Stomach (tissue), 9 donors: ENCODE data around the gene ZFP36. TPM values are rescaled to one million over a fixed set of nuclear protein-coding genes. Genes with fewer than 3 reads are reported as not detected.

ENCODE experiments used
- DNase-seq, 2 donors: peaks; one replicate each; pipeline versions ENCODE4 v3.0.0 to v3.0.0-alpha.2; 2013 to 2019
- H3K27ac ChIP-seq, 5 donors: fragments of 200-600 bp in 4 of 5; sonication (generic) in 4 of 5; one replicate each; pipeline ENCODE4 v1.5.1; 2013 to 2019; ENCODE audit warnings: mild to moderate bottlenecking in 1 of 5, moderate library complexity in 1 of 5
- H3K27me3 ChIP-seq, 3 donors: fragments of 200-600 bp; sonication (generic); one replicate each; pipeline ENCODE4 v1.5.1; 2017 to 2019; ENCODE audit warnings: mixed run types in 1 of 3
- H3K36me3 ChIP-seq, 4 donors: fragments of 200-600 bp; sonication (generic); 1 replicate in 3 of 4; 2 replicates in 1 of 4; pipeline ENCODE4 v1.5.1; 2016 to 2019
- H3K4me1 ChIP-seq, 4 donors: fragments of 200-600 bp; sonication (generic); one replicate each; pipeline ENCODE4 v1.5.1; 2016 to 2019
- H3K4me3 ChIP-seq, 4 donors: fragments of 200-600 bp; sonication (generic) in 3 of 4; one replicate each; pipeline ENCODE4 v1.5.1; 2016 to 2019; ENCODE audit warnings: mild to moderate bottlenecking in 1 of 4
- H3K9me3 ChIP-seq, 4 donors: fragments of 200-600 bp; sonication (generic); one replicate each; pipeline ENCODE4 v1.5.1; 2016 to 2019
- EP300 ChIP-seq: sonication (generic); formaldehyde crosslinking; IDR thresholded peaks from one replicate; pipeline ENCODE4 v1.6.1; 2017; ENCODE audit warnings: antibody characterized with exemption
- POLR2A ChIP-seq, 4 donors: fragments of 450-650 bp; IDR thresholded peaks; one replicate each; pipeline ENCODE4 v1.6.1; 2016; ENCODE audit warnings: antibody characterized with exemption in 4 of 4, control low read depth in 2 of 4, mild to moderate bottlenecking in 1 of 4, moderate library complexity in 1 of 4
- POLR2AphosphoS5 ChIP-seq, 3 donors: sonication (generic); formaldehyde crosslinking; IDR thresholded peaks; one replicate each; pipeline ENCODE4 v1.6.1; 2016; ENCODE audit warnings: antibody characterized with exemption in 3 of 3
- WGBS, 5 donors: extraction: QIAGEN DNeasy Blood & Tissue Kit in 3 of 5; methylation state at CpG; one replicate each; pipeline versions ENCODE4 v1.1.5 to v1.1.7; 2013 to 2018; 5-methylcytosine and 5-hydroxymethylcytosine counted together
- intact Hi-C: fragments of 100-400 bp; cut with DNase I; formaldehyde crosslinking; loops from one replicate; pipeline ENCODE4 v1.15.1; 2023; ENCODE audit warnings: low total_unique reads
- polyA plus RNA-seq, 3 donors: library from polyadenylated mRNA; stranded (reverse); fragments of 200-250 nt; gene quantifications; one replicate each; pipeline ENCODE4 v1.2.3, GENCODE V29; 2013
- total RNA-seq, 5 donors: library from RNA; depleted of rRNA; stranded (reverse); fragments of >200 nt; gene quantifications; one replicate each; pipeline versions ENCODE4 v1.1.0 to v1.2.3, GENCODE V29; 2014 to 2016
- TF ChIP-seq, protein P1 (sequence below), 7 experiments: fragments of 450-650 bp in 4 of 7; fragments of 200-600 bp in 3 of 7; sonication (generic) in 3 of 7; IDR thresholded peaks; one replicate each; pipeline ENCODE4 v1.5.1; 2016 to 2019; ENCODE audit warnings: antibody characterized with exemption in 7 of 7, control low read depth in 2 of 7, mild to moderate bottlenecking in 1 of 7
- donor health status: healthy with polysubstance abuse.
- donor health status: Bipolar disorder and iron deficiency.
- donor health status: healthy.

Gene ZFP36
- total and polyA plus RNA-seq, 8 donors = 26.1 to 1,667 (median 175) TPM

DNA sequence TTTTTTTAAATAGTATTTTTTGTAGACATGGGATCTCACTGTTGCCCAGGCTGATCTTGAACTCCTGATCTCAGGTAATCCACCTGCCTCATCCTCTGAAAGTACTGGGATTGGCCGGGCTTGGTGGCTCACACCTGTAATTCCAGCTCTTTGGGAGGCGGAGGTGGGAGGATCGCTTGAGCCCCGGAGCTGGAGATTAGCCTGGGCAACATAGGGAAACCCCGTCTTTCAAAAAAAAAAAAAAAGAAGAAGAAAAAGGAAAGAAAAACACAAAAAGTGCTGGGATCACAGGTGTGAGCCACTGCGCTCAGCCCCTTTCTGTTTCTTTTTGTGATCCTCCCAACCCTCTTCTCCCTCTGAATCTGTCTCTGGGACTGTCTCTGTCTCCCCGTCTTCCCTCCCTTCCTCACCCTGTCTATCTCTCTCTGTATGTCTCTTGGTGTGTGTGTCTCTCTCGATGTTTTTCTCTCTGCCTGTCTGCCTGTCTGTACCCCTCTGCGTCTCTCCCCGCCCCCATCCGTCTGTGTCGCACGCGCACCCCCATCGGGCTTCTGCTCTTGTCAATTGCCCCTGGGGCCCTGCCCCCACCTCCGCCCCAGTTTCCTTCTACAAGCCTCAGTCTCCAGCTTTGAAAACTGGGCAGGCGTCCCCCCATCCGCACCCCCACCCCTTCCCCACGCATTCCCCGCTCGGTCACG is 540 bp upstream of the ZFP36 start:
- Histone ChIP-seq H3K36me3 (peaks cover 15 to 23% (median 20%) of the 10 kb centered on the region in 4 donors), H3K4me3 (peak overlapping the region; percentile 91 to 95 (median 93)), H3K4me1 (peaks cover 47 to 68% (median 58%) of the 10 kb centered on the region in 4 donors), H3K27me3 (no peaks in the 10 kb centered on the region), H3K9me3 (no peaks in the 10 kb centered on the region), H3K27ac (peak overlapping the region; percentile 93 to 100 (median 98))
- no peak for TF ChIP-seq POLR2AphosphoS5 (IDR thresholded peaks at IDR 0.05)
- TF ChIP-seq POLR2A (IDR thresholded peaks at IDR 0.05) = no peak
- TF ChIP-seq, protein P1, sequence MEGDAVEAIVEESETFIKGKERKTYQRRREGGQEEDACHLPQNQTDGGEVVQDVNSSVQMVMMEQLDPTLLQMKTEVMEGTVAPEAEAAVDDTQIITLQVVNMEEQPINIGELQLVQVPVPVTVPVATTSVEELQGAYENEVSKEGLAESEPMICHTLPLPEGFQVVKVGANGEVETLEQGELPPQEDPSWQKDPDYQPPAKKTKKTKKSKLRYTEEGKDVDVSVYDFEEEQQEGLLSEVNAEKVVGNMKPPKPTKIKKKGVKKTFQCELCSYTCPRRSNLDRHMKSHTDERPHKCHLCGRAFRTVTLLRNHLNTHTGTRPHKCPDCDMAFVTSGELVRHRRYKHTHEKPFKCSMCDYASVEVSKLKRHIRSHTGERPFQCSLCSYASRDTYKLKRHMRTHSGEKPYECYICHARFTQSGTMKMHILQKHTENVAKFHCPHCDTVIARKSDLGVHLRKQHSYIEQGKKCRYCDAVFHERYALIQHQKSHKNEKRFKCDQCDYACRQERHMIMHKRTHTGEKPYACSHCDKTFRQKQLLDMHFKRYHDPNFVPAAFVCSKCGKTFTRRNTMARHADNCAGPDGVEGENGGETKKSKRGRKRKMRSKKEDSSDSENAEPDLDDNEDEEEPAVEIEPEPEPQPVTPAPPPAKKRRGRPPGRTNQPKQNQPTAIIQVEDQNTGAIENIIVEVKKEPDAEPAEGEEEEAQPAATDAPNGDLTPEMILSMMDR (IDR thresholded peaks at IDR 0.05) = no peak
- TF ChIP-seq EP300 = no peak
- WGBS, 5 donors = 10 to 14% (median 11%) methylated on average over 18 to 22 of the region's 22 CpGs
- intact Hi-C loops = no loop called here
- DNase-seq = no peak

GRCh38 chr19:39407410-39407659 is 688 bp downstream of the ZFP36 start:
- Histone ChIP-seq H3K27me3 (no peaks in the 10 kb centered on the region), H3K9me3 (no peaks in the 10 kb centered on the region), H3K36me3 (peaks cover 15 to 23% (median 20%) of the 10 kb centered on the region in 4 donors), H3K27ac (peak overlapping the region; percentile 98 to 100 (median 99)), H3K4me3 (peak overlapping the region; percentile 91 to 95 (median 93)), H3K4me1 (peaks cover 39 to 64% (median 54%) of the 10 kb centered on the region in 4 donors)
- no peak for DNase-seq
- TF ChIP-seq, protein P1 (IDR thresholded peaks at IDR 0.05) = no peak
- no peak for TF ChIP-seq POLR2AphosphoS5 (IDR thresholded peaks at IDR 0.05)
- TF ChIP-seq POLR2A (IDR thresholded peaks at IDR 0.05) = no peak
- TF ChIP-seq EP300 = no peak
- intact Hi-C loops = no loop called here
- whole genome bisulfite sequencing, 5 donors = 0 to 1% (median 1%) methylated on average over 5 to 14 of the region's 14 CpGs

- peak overlapping the region; percentile 98 to 100 (median 99) for H3K27ac ChIP-seq
- peaks cover 15 to 23% (median 20%) of the 10 kb centered on the region in 4 donors for H3K36me3 ChIP-seq
- TF ChIP-seq, protein P1 (IDR thresholded peaks at IDR 0.05) = no peak
- TF ChIP-seq POLR2A (IDR thresholded peaks at IDR 0.05) (peak in 3 of 4 donors; percentile 48 to 78 (median 55)), POLR2AphosphoS5 (IDR thresholded peaks at IDR 0.05) (peak in 2 of 3 donors; percentile 92 to 94), EP300 (no peak)
- peak; percentile 76 to 87 for DNase-seq
- H3K27me3 ChIP-seq = no peaks in the 10 kb centered on the region
- H3K9me3 ChIP-seq = no peaks in the 10 kb centered on the region
- WGBS, 5 donors = 2 to 13% (median 11%) methylated on average over 25 to 40 of the region's 40 CpGs
- H3K4me1 ChIP-seq = peaks cover 38 to 66% (median 54%) of the 10 kb centered on the region in 4 donors
- intact Hi-C loops = no loop called here
- H3K4me3 ChIP-seq = peak overlapping the region; percentile 91 to 95 (median 93)
These were observed 1.2 kb downstream of the ZFP36 start for GRCh38 chr19:39407660-39408391.

DNA sequence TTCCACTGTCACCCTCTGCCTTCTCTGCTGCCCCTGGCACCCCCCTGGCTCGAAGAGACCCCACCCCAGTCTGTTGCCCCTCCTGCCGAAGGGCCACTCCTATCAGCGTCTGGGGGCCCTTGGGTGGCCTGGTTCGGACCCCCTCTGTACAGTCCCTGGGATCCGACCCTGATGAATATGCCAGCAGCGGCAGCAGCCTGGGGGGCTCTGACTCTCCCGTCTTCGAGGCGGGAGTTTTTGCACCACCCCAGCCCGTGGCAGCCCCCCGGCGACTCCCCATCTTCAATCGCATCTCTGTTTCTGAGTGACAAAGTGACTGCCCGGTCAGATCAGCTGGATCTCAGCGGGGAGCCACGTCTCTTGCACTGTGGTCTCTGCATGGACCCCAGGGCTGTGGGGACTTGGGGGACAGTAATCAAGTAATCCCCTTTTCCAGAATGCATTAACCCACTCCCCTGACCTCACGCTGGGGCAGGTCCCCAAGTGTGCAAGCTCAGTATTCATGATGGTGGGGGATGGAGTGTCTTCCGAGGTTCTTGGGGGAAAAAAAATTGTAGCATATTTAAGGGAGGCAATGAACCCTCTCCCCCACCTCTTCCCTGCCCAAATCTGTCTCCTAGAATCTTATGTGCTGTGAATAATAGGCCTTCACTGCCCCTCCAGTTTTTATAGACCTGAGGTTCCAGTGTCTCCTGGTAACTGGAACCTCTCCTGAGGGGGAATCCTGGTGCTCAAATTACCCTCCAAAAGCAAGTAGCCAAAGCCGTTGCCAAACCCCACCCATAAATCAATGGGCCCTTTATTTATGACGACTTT is 2.0 kb downstream of the ZFP36 start:
- 4 to 20% (median 6%) methylated on average over 19 to 20 of the region's 20 CpGs for WGBS, 5 donors
- H3K4me3 ChIP-seq = peak overlapping the region; percentile 91 to 95 (median 93)
- TF ChIP-seq, protein P1 (IDR thresholded peaks at IDR 0.05) = peak in 1 of 7 experiments; percentile 10
- TF ChIP-seq EP300 (no peak), POLR2AphosphoS5 (IDR thresholded peaks at IDR 0.05) (peak; percentile 0 to 90 (median 86)), POLR2A (IDR thresholded peaks at IDR 0.05) (peak in 1 of 4 donors; percentile 47)
- peaks cover 15 to 23% (median 20%) of the 10 kb centered on the region in 4 donors for H3K36me3 ChIP-seq
- H3K27me3 ChIP-seq = no peaks in the 10 kb centered on the region
- H3K27ac ChIP-seq = peak overlapping the region; percentile 98 to 100 (median 99)
- H3K4me1 ChIP-seq = peaks cover 38 to 74% (median 56%) of the 10 kb centered on the region in 4 donors
- intact Hi-C loops = no loop called here
- H3K9me3 ChIP-seq = no peaks in the 10 kb centered on the region
- DNase-seq = peak in 1 of 2 donors; percentile 73
